Measurements from ENCODE around the gene BMX.

BMX gene

GRCh38 chrX:15576019-15576418 is 75.4 kb downstream of the BMX start:
- DNase-seq, result no peak

- DNase-seq, result no peak
Observed at GRCh38 chrX:15579778-15580747, 79.5 kb downstream of the BMX start.

DNA sequence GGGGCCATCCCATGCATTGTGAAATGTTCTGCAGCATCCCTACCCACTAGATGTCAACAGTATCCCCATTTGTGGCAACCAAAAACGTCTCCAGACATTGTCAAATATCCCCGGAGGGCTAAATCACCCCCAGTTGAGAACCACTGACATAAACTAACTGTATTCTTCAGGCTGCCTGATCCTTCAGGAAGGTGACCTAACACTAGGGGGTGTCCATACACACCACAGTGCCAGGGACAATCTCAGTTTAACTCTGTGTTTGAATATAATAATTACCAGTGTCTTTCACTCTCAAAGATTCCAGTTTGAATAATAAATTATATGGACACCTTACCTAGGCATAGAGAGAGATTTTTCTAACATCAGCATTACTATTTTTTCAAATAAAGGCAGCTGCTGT is 93.8 kb downstream of the BMX start:
- DNase-seq, result no peak

DNA sequence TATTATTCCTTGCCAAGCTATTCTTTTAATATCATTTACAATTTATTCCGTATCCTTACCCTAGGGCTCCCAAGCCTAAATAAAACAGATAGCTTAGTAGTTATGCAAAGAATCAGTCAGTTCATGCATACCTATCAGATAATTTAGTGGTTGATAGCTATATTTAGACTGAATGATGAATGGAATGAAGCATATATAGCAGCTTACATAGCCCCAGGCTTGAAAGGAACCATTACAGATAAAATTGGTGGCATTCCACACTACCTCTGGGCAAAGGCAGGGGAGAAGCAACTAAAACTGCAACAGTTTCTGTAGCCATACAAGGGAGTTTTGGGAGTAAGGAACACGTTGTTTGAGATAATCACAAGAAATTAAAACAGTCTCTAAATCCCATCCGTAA is 97.4 kb downstream of the BMX start:
- DNase-seq, result no peak

DNA sequence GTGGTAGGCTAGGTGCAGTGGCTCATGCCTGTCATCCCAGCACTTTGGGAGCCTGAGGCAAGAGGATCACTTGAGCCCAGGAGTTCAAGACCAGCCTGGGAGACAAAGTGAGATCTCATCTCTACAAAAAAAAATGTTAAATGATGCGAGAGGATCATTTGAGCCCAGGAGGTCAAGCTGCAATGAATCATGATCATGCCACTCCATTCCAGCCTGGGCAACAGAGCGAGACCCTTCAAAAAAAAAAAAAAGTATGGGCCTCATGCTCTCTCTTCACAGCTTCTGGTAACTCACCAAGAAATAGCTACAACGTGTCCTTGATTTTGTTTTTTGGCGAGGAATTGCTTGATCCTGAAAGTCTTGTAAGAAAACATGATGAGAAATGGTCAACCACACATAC is 98.9 kb downstream of the BMX start:
- DNase-seq, result no peak

DNA sequence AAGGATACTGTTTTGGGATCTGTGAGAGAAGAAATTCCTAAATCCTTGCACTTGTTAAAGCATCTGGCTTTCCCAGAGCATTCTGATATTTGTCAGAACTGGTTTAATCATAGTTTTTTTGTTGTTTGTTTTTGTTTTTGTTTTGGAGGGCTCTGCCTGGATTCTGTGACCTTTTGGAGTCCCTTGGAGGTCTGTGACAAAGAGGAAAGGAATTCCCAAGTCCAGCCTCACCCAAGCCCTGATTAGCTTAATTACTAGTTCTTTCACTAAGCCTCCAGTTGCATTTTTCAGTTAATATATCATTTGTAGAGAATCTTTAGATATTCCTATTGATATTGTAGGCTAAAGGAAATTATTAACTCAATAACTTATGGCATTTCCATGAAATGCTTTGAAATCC is 99.4 kb downstream of the BMX start:
- DNase-seq, result no peak

DNA sequence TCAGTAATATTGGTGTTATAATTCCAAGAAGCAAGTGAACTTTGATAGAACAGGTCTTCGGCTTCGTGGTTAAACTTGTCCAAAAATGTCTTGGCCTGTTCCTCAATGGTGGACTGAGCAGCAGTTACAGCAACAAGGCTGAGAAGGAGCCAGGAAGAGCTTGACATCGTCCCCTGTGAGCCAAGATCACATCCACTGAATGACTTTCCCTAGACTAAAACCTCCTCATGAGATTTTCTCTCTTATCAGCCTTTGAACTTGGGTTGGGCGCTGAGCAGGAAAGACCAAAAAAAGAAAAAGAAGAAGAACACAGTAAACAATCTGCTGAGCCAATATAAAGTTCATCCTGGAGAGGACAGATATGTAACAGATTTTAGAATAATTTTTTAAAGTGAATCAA is 100.1 kb downstream of the BMX start, which contains the start of gene ACE2:
TSS of gene ACE2 (minus strand) at position 216 of the 400 bp plus-strand sequence. CDS start at position 167, 49 bp downstream.
- DNase-seq, result no peak

- DNase-seq, result no peak
Observed at GRCh38 chrX:15601932-15602331, 101.3 kb downstream of the BMX start.

DNA sequence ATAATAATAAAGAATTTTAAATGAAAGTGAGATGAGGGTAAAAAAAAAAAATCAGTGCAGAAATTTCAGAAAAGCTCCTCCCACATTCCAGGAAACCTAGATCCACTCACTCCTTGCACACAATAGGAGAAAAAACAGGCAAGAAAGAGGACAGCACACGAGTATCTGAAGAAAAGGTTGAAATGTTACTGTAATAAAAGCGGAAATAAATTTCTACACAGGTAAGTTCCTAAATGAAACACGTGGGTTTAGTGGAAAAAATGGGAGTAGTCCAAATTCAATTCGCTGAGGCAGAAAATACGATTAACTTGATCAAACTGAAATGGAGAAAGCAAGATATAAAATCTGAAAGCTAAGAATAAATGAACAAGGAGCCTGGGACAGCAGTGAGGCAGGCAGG is 102.2 kb downstream of the BMX start:
- DNase-seq, result no peak

DNA sequence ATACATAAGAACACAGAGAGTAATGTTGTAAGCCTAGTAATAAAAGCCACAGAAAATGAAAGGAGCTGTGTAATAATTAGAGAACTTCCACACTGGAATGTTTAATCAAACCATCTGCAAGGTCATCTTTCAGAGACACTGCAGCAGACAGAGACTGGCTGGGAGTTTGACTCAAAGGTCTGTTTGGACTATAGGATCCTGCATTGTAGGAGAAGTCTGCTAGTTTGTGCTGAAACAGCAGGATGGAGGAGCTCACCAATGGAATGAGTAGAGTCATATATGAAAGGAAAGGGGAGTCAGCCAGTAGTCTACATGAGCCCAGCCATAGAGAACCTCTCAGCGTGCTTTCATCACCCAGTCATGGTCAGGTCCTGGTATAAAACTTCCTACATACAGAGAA is 104.6 kb downstream of the BMX start:
- no peak for DNase-seq

All from NCI-H1092 (cell line).